HEK293 (cell line): Measurements from ENCODE around the gene NOL3.

Experiments used
- TCF7L2 ChIP-seq: IDR thresholded peaks from 2 replicates; pipeline ENCODE4 v1.6.1; 2011; ENCODE audit warnings: low read depth, mild to moderate bottlenecking, inconsistent platforms, low read length, moderate library complexity, borderline replicate concordance
- ZNF239 ChIP-seq: fragments of 450-650 bp; formaldehyde crosslinking; IDR thresholded peaks from 2 replicates; pipeline ENCODE4 v1.5.1; 2016; ENCODE audit warnings: missing biosample characterization, missing genetic modification characterization

- TF ChIP-seq TCF7L2 (no peak), ZNF239 (tag by site-specific recombination) (no peak)
Observed at GRCh38 chr16:67200491-67200890, 30.2 kb downstream of the NOL3 start.
